Kidney epithelial cell (primary cell): ENCODE results near the gene EFCAB8. TPM values are rescaled to one million over a fixed set of nuclear protein-coding genes. Genes with fewer than 3 reads are reported as not detected.

Experiments used
- DNase-seq: peaks from one replicate; pipeline ENCODE4 v3.0.0-alpha.2; 2010; ENCODE audit warnings: low read depth
- H3K27me3 ChIP-seq: 2 replicates; pipeline ENCODE4 v1.6.0; 2011; ENCODE audit warnings: low read length; ENCODE audit not compliant: control insufficient read depth, insufficient read depth
- H3K36me3 ChIP-seq: 2 replicates; pipeline ENCODE4 v1.5.1; 2011; ENCODE audit warnings: low read length; ENCODE audit not compliant: control insufficient read depth, insufficient read depth
- H3K4me3 ChIP-seq: 2 replicates; pipeline ENCODE4 v1.5.1; 2011; ENCODE audit warnings: low read depth, mild to moderate bottlenecking, control low read depth, low read length
- CTCF ChIP-seq: IDR thresholded peaks from 2 replicates; pipeline ENCODE4 v1.5.1; 2011; ENCODE audit warnings: mild to moderate bottlenecking, moderate library complexity, low read length, control low read depth, inconsistent platforms; ENCODE audit not compliant: insufficient read depth, poor library complexity, severe bottlenecking
- total RNA-seq: library from RNA; depleted of rRNA; stranded (reverse); fragments of >200 nt; gene quantifications from 2 replicates; pipeline ENCODE4 v1.2.3, GENCODE V29; 2015

EFCAB8 gene
- total RNA-seq, 1 donor from 2014 or later = not detected

- no peak for DNase-seq
- Histone ChIP-seq H3K36me3 (no peaks in the 10 kb centered on the region), H3K27me3 (no peaks in the 10 kb centered on the region), H3K4me3 (no peak overlapping the region)
- TF ChIP-seq CTCF = no peak
These were observed 150.8 kb downstream of the EFCAB8 start for GRCh38 chr20:33009214-33010132.

- no peak for TF ChIP-seq CTCF
- no peaks in the 10 kb centered on the region for H3K27me3 ChIP-seq
These were observed 151.4 kb downstream of the EFCAB8 start for GRCh38 chr20:33010133-33010504.

GRCh38 chr20:33010674-33011449 lies 152.1 kb downstream of the EFCAB8 start:
- no peaks in the 10 kb centered on the region for H3K36me3 ChIP-seq

More at GRCh38 chr20:33010133-33010504, 151.4 kb downstream of the EFCAB8 start:
- no peaks in the 10 kb centered on the region for H3K36me3 ChIP-seq
- no peak for DNase-seq
- no peak overlapping the region for H3K4me3 ChIP-seq

More at GRCh38 chr20:33010674-33011449, 152.1 kb downstream of the EFCAB8 start:
- no peak for TF ChIP-seq CTCF
- DNase-seq = no peak
- H3K27me3 ChIP-seq = no peaks in the 10 kb centered on the region
- H3K4me3 ChIP-seq = no peak overlapping the region

Other genes with a start within 250 kb of the EFCAB8 start
- not detected in 2 replicates for gene C20orf203, start 185.0 kb upstream of the EFCAB8 start, total RNA-seq
- 46.1 and 52.1 TPM in 2 replicates for gene COMMD7, start 115.5 kb upstream of the EFCAB8 start, total RNA-seq
- gene DNMT3B, start 96.5 kb upstream of the EFCAB8 start, total RNA-seq = 7.5 and 9.0 TPM in 2 replicates
- 88.2 and 92.3 TPM in 2 replicates for gene MAPRE1, start 39.0 kb upstream of the EFCAB8 start, total RNA-seq
- not detected in 2 replicates for gene SUN5, start 145.5 kb downstream of the EFCAB8 start, total RNA-seq
- gene BPIFB2, start 148.8 kb downstream of the EFCAB8 start, total RNA-seq = not detected in 2 replicates
- not detected in 2 replicates for gene BPIFB6, start 172.7 kb downstream of the EFCAB8 start, total RNA-seq
- gene BPIFB3, start 195.0 kb downstream of the EFCAB8 start, total RNA-seq = not detected in 2 replicates
- gene BPIFB4, start 220.7 kb downstream of the EFCAB8 start, total RNA-seq = not detected in 2 replicates